Stimulated activated CD8-positive, alpha-beta memory T cell treated with anti-CD3 and anti-CD28 coated beads, Interleukin-15, amount 100 ng/mL, for 1 hour (primary cell): ENCODE measurements around the gene PCDHGA4.
"Not testable (repeated sequence)": the region's sequence is repeated elsewhere in the genome, so short reads cannot be mapped to it uniquely, and the experiment has no call there.

ENCODE experiments used
- DNase-seq: peaks from one replicate; pipeline ENCODE4 v3.0.0-alpha.2; 2020; ENCODE audit warnings: low read depth

Gene PCDHGA4

GRCh38 chr5:141384471-141385267 lies 29.8 kb downstream of the PCDHGA4 start:
- no peak for DNase-seq

GRCh38 chr5:141387557-141388311 lies 32.9 kb downstream of the PCDHGA4 start, which contains the start of gene PCDHGB4:
TSS of gene PCDHGB4 (plus strand) at chr5:141387698. CDS start at chr5:141387885, 187 bp downstream.
- DNase-seq = not testable (repeated sequence)

- DNase-seq = no peak
These were observed 33.8 kb downstream of the PCDHGA4 start for GRCh38 chr5:141388661-141389060.

GRCh38 chr5:141389153-141390042 lies 34.6 kb downstream of the PCDHGA4 start:
- DNase-seq = no peak

GRCh38 chr5:141392429-141393198 lies 37.8 kb downstream of the PCDHGA4 start, which contains the start of gene PCDHGA8:
TSS of gene PCDHGA8 (plus strand) at chr5:141392633. CDS start at chr5:141392814, 181 bp downstream.
- DNase-seq = no peak

GRCh38 chr5:141393267-141393666 lies 38.4 kb downstream of the PCDHGA4 start:
- no peak for DNase-seq

GRCh38 chr5:141394401-141395187 lies 39.8 kb downstream of the PCDHGA4 start:
- not testable (repeated sequence) for DNase-seq

- DNase-seq = not testable (repeated sequence)
These were observed 43.1 kb downstream of the PCDHGA4 start, which contains the start of gene PCDHGB5 for GRCh38 chr5:141397756-141398551. TSS of gene PCDHGB5 (plus strand) at chr5:141397947. CDS start at chr5:141398128, 181 bp downstream.

GRCh38 chr5:141398608-141399007 lies 43.8 kb downstream of the PCDHGA4 start:
- DNase-seq = no peak

- DNase-seq = no peak
These were observed 44.9 kb downstream of the PCDHGA4 start for GRCh38 chr5:141399555-141400258.

GRCh38 chr5:141402553-141403243 lies 47.9 kb downstream of the PCDHGA4 start, which contains the start of gene PCDHGA9:
TSS of gene PCDHGA9 (plus strand) at chr5:141402778. CDS start at chr5:141402953, 175 bp downstream.
- no peak for DNase-seq

GRCh38 chr5:141403387-141403786 lies 48.6 kb downstream of the PCDHGA4 start:
- DNase-seq = no peak
